Measurements from ENCODE around the gene LPAR6.

- TF ChIP-seq CTCF (IDR thresholded peaks at IDR 0.05; ENCODE audit: low read depth, low read length, poor library complexity, severe bottlenecking) (no peak), EZH2phosphoT487 (IDR thresholded peaks at IDR 0.05; ENCODE audit: borderline replicate concordance, low read length) (no peak)
Measured at GRCh38 chr13:48431987-48432615, 19.2 kb upstream of the LPAR6 start.
